Stomach (tissue), 9 donors: ENCODE results near the gene TANGO6. TPM values are rescaled to one million over a fixed set of nuclear protein-coding genes. Genes with fewer than 3 reads are reported as not detected.
A peak's percentile ranks its signal among the peaks of the same experiment; 100 is the strongest.

Experiments used
- DNase-seq, 2 donors: peaks; one replicate each; pipeline versions ENCODE4 v3.0.0 to v3.0.0-alpha.2; 2013 to 2019
- H3K27ac ChIP-seq, 5 donors: fragments of 200-600 bp in 4 of 5; sonication (generic) in 4 of 5; one replicate each; pipeline ENCODE4 v1.5.1; 2013 to 2019; ENCODE audit warnings: mild to moderate bottlenecking in 1 of 5, moderate library complexity in 1 of 5
- H3K27me3 ChIP-seq, 3 donors: fragments of 200-600 bp; sonication (generic); one replicate each; pipeline ENCODE4 v1.5.1; 2017 to 2019; ENCODE audit warnings: mixed run types in 1 of 3
- H3K36me3 ChIP-seq, 4 donors: fragments of 200-600 bp; sonication (generic); 1 replicate in 3 of 4; 2 replicates in 1 of 4; pipeline ENCODE4 v1.5.1; 2016 to 2019
- H3K4me1 ChIP-seq, 4 donors: fragments of 200-600 bp; sonication (generic); one replicate each; pipeline ENCODE4 v1.5.1; 2016 to 2019
- H3K4me3 ChIP-seq, 4 donors: fragments of 200-600 bp; sonication (generic) in 3 of 4; one replicate each; pipeline ENCODE4 v1.5.1; 2016 to 2019; ENCODE audit warnings: mild to moderate bottlenecking in 1 of 4
- H3K9me3 ChIP-seq, 4 donors: fragments of 200-600 bp; sonication (generic); one replicate each; pipeline ENCODE4 v1.5.1; 2016 to 2019
- EP300 ChIP-seq: sonication (generic); formaldehyde crosslinking; IDR thresholded peaks from one replicate; pipeline ENCODE4 v1.6.1; 2017; ENCODE audit warnings: antibody characterized with exemption
- POLR2A ChIP-seq, 4 donors: fragments of 450-650 bp; IDR thresholded peaks; one replicate each; pipeline ENCODE4 v1.6.1; 2016; ENCODE audit warnings: antibody characterized with exemption in 4 of 4, control low read depth in 2 of 4, mild to moderate bottlenecking in 1 of 4, moderate library complexity in 1 of 4
- POLR2AphosphoS5 ChIP-seq, 3 donors: sonication (generic); formaldehyde crosslinking; IDR thresholded peaks; one replicate each; pipeline ENCODE4 v1.6.1; 2016; ENCODE audit warnings: antibody characterized with exemption in 3 of 3
- WGBS, 5 donors: extraction: QIAGEN DNeasy Blood & Tissue Kit in 3 of 5; methylation state at CpG; one replicate each; pipeline versions ENCODE4 v1.1.5 to v1.1.7; 2013 to 2018; 5-methylcytosine and 5-hydroxymethylcytosine counted together
- intact Hi-C: fragments of 100-400 bp; cut with DNase I; formaldehyde crosslinking; loops from one replicate; pipeline ENCODE4 v1.15.1; 2023; ENCODE audit warnings: low total_unique reads
- polyA plus RNA-seq, 3 donors: library from polyadenylated mRNA; stranded (reverse); fragments of 200-250 nt; gene quantifications; one replicate each; pipeline ENCODE4 v1.2.3, GENCODE V29; 2013
- total RNA-seq, 5 donors: library from RNA; depleted of rRNA; stranded (reverse); fragments of >200 nt; gene quantifications; one replicate each; pipeline versions ENCODE4 v1.1.0 to v1.2.3, GENCODE V29; 2014 to 2016
- TF ChIP-seq, protein P1 (sequence below), 7 experiments: fragments of 450-650 bp in 4 of 7; fragments of 200-600 bp in 3 of 7; sonication (generic) in 3 of 7; IDR thresholded peaks; one replicate each; pipeline ENCODE4 v1.5.1; 2016 to 2019; ENCODE audit warnings: antibody characterized with exemption in 7 of 7, control low read depth in 2 of 7, mild to moderate bottlenecking in 1 of 7
- donor health status: healthy with polysubstance abuse.
- donor health status: Bipolar disorder and iron deficiency.
- donor health status: healthy.

The TANGO6 gene
- total and polyA plus RNA-seq, 8 donors, result 2.2 to 32.7 (median 11.4) TPM

DNA sequence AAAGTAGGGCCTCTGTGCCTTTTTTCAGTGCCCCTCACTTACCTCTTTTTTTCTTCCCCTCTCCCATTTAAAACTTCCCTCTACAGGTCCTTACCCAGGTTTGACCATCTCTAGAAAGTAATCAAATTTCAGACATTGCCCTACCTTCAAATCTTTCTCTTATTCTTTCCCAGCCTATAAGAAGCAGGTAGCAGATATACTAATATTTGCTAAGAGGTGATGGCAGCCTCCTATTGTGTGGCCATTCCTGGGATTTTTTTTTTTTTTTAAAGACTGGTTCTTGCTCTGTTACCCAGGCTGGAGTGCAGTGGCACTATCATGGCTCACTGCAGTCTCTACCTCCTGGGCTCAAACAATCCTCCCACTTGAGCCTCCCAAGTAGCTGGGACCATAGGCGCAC is 151.0 kb downstream of the TANGO6 start:
- Histone ChIP-seq H3K27me3 (no peaks in the 10 kb centered on the region), H3K27ac (peak overlapping the region in 3 of 5 donors; percentile 18 to 72 (median 58)), H3K4me3 (no peak overlapping the region), H3K4me1 (peaks cover 0 to 33% (median 6%) of the 10 kb centered on the region in 4 donors), H3K9me3 (no peaks in the 10 kb centered on the region), H3K36me3 (no peaks in the 10 kb centered on the region)
- TF ChIP-seq, protein P1, sequence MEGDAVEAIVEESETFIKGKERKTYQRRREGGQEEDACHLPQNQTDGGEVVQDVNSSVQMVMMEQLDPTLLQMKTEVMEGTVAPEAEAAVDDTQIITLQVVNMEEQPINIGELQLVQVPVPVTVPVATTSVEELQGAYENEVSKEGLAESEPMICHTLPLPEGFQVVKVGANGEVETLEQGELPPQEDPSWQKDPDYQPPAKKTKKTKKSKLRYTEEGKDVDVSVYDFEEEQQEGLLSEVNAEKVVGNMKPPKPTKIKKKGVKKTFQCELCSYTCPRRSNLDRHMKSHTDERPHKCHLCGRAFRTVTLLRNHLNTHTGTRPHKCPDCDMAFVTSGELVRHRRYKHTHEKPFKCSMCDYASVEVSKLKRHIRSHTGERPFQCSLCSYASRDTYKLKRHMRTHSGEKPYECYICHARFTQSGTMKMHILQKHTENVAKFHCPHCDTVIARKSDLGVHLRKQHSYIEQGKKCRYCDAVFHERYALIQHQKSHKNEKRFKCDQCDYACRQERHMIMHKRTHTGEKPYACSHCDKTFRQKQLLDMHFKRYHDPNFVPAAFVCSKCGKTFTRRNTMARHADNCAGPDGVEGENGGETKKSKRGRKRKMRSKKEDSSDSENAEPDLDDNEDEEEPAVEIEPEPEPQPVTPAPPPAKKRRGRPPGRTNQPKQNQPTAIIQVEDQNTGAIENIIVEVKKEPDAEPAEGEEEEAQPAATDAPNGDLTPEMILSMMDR (IDR thresholded peaks at IDR 0.05), result no peak
- TF ChIP-seq POLR2A (IDR thresholded peaks at IDR 0.05), result no peak
- TF ChIP-seq EP300, result no peak
- TF ChIP-seq POLR2AphosphoS5 (IDR thresholded peaks at IDR 0.05), result no peak
- intact Hi-C loops, result no loop called here
- DNase-seq, result no peak
- WGBS, 5 donors, result 88 to 100% (median 96%) methylated on average over 1 of the region's 1 CpG

DNA sequence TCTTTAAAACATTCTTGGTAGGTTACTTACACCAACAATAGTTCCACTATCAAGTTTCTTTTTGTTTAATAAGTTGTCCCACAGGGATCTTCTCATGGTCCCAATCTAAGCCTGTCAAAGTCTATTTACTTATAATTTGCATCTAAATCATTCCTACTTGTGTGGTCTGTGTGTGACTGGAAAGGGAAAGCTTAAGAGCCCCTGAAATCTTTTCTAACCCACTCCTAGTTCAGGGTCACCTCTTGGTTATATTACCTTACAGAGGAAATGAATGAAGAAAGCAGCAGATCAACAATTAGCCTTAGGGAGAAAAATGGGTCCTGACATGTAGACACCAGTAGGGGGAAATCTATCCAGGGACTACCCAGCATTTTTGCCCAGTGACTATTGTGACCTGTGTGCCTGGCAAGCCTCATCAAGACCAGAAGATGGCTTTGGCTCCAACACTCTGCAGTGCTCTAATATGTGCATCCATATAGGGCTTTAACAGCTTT is 151.7 kb downstream of the TANGO6 start:
- TF ChIP-seq, protein P1 (IDR thresholded peaks at IDR 0.05), result no peak
- peak in 1 of 2 donors; percentile 31 for DNase-seq
- peaks cover 0 to 33% (median 6%) of the 10 kb centered on the region in 4 donors for H3K4me1 ChIP-seq
- peak overlapping the region in 1 of 5 donors; percentile 58 for H3K27ac ChIP-seq
- H3K27me3 ChIP-seq, result no peaks in the 10 kb centered on the region
- H3K4me3 ChIP-seq, result no peak overlapping the region
- H3K9me3 ChIP-seq, result no peaks in the 10 kb centered on the region
- no peaks in the 10 kb centered on the region for H3K36me3 ChIP-seq
- intact Hi-C loops, result no loop called here

DNA sequence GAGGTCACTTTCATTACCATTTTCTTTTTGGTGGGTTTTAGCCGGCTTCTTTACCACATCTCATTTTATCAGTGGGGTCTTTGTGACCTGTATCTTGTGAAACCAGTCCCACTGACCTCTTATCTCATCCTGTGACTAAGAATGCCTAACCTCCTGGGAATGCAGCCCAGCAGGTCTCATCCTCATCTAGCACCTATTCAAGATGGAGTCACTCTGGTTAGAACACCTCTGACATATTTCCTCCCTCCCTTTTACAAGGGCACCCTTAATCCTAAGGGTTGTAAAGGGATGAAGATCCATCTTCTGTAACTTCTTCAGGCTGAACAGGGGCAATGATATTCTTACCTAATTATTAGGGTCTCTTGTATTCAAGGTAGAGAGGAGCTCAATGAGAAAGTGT is 154.2 kb downstream of the TANGO6 start:
- no peaks in the 10 kb centered on the region for H3K9me3 ChIP-seq
- no peak for DNase-seq
- peaks cover 0 to 28% (median 6%) of the 10 kb centered on the region in 4 donors for H3K4me1 ChIP-seq
- intact Hi-C loops, result no loop called here
- 88 to 100% (median 96%) methylated on average over 1 of the region's 1 CpG for WGBS, 5 donors
- H3K4me3 ChIP-seq, result no peak overlapping the region
- H3K27me3 ChIP-seq, result no peaks in the 10 kb centered on the region
- no peak for TF ChIP-seq POLR2A (IDR thresholded peaks at IDR 0.05)
- TF ChIP-seq POLR2AphosphoS5 (IDR thresholded peaks at IDR 0.05), result no peak
- no peak overlapping the region for H3K27ac ChIP-seq
- no peaks in the 10 kb centered on the region for H3K36me3 ChIP-seq

DNA sequence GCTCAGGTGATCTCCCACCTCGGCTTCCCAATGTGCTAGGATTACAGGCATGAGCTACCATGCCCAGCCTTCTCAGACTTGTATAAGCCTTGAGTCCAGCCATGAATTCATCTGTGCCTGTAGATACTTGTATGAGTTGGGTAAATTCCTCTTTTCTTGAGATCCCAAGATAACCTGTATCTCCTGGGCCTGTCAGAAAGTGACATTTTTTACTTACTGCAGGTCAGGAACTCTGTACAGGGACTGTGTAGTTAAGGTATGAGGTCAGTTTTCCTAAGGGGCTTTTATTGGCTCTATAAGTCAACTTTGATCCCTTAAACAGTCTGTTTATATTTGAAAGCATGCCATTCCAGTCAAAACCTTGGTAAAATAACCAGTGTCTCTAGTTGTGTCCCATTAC is 155.8 kb downstream of the TANGO6 start:
- H3K4me3 ChIP-seq, result no peak overlapping the region
- intact Hi-C loops, result no loop called here
- no peaks in the 10 kb centered on the region for H3K36me3 ChIP-seq
- no peak for DNase-seq
- no peak overlapping the region for H3K27ac ChIP-seq
- 94 to 100% (median 97%) methylated on average over 1 of the region's 1 CpG; no CpG with 5 or more reads in 1 of the 5 donors for WGBS, 5 donors
- no peak for TF ChIP-seq POLR2AphosphoS5 (IDR thresholded peaks at IDR 0.05)
- TF ChIP-seq EP300, result no peak
- TF ChIP-seq, protein P1 (IDR thresholded peaks at IDR 0.05), result no peak
- TF ChIP-seq POLR2A (IDR thresholded peaks at IDR 0.05), result no peak
- no peaks in the 10 kb centered on the region for H3K27me3 ChIP-seq
- H3K9me3 ChIP-seq, result no peaks in the 10 kb centered on the region
- H3K4me1 ChIP-seq, result peaks cover 0 to 18% (median 2%) of the 10 kb centered on the region in 4 donors

DNA sequence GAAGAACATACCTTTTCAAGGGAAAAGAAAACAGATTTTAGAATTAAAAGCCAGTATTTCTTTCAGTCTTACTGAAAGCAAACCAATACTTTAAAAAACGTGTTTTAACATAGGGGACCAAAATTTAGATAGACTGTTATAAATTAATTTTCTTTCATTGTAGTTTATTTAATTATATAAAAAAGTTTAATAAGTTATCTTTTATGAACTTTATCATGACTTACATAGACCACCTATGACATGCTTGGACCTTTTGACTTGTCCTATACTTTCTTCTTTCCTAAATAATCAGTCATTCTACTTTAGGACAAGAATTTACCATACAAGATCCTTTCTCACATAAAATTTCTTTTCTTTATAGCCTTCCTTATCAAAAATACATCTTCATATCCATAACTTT is 160.2 kb downstream of the TANGO6 start:
- H3K9me3 ChIP-seq, result no peaks in the 10 kb centered on the region
- no peak for TF ChIP-seq POLR2AphosphoS5 (IDR thresholded peaks at IDR 0.05)
- TF ChIP-seq POLR2A (IDR thresholded peaks at IDR 0.05), result no peak
- TF ChIP-seq EP300, result no peak
- TF ChIP-seq, protein P1 (IDR thresholded peaks at IDR 0.05), result no peak
- no peaks in the 10 kb centered on the region for H3K27me3 ChIP-seq
- no peak overlapping the region for H3K4me3 ChIP-seq
- H3K4me1 ChIP-seq, result no peaks in the 10 kb centered on the region
- DNase-seq, result no peak
- H3K27ac ChIP-seq, result no peak overlapping the region
- WGBS, 5 donors, result 76 to 82% (median 79%) methylated on average over 1 of the region's 1 CpG
- intact Hi-C loops, result no loop called here
- no peaks in the 10 kb centered on the region for H3K36me3 ChIP-seq
